OCI-LY7 (cell line): ENCODE data around the gene ILKAP. TPM values are rescaled to one million over a fixed set of nuclear protein-coding genes. Genes with fewer than 3 reads are reported as not detected.

Experiments
- BruUV-seq: library from RNA; stranded (reverse); fragments of 400-500 nt; replicated peaks from 2 replicates; lab custom pipeline; 2021; lab: Mats Ljungman, UMichigan
- CTCF ChIA-PET: fragments of 300-600 bp; sonication (Branson Sonifier 250); formaldehyde crosslinking; loops from one replicate; lab custom pipeline; 2022; ENCODE audit warnings: antibody characterized with exemption; ENCODE audit not compliant: unreplicated experiment; lab: Charles Lee
- POLR2A ChIA-PET: fragments of 300-600 bp; sonication (Branson Sonifier 250); formaldehyde crosslinking; loops from one replicate; lab custom pipeline; 2022; ENCODE audit warnings: antibody characterized with exemption; lab: Charles Lee
- DNase-seq: peaks from one replicate; pipeline ENCODE4 v3.0.0-alpha.2; 2015; ENCODE audit warnings: low spot score
- H2AFZ ChIP-seq: fragments of 200-600 bp; sonication (generic), shearing (Covaris generic); 2 replicates; pipeline ENCODE4 v1.6.1; 2014; ENCODE audit warnings: mild to moderate bottlenecking, antibody characterized with exemption, low read length, moderate library complexity
- H3K27ac ChIP-seq: fragments of 200-600 bp; sonication (generic); 2 replicates; pipeline ENCODE4 v1.5.1; 2014; ENCODE audit warnings: mixed run types, low read depth, mild to moderate bottlenecking, moderate library complexity, low read length, inconsistent platforms; ENCODE audit not compliant: poor library complexity, severe bottlenecking
- H3K36me3 ChIP-seq: fragments of 200-600 bp; sonication (generic); 2 replicates; pipeline ENCODE4 v1.6.1; 2014; ENCODE audit warnings: mild to moderate bottlenecking, antibody characterized with exemption, low read length, moderate library complexity, mixed read lengths; ENCODE audit not compliant: insufficient read depth
- H3K4me1 ChIP-seq: fragments of 200-600 bp; sonication (generic); 2 replicates; pipeline ENCODE4 v1.5.1; 2014; ENCODE audit warnings: mild to moderate bottlenecking, low read length; ENCODE audit not compliant: insufficient read depth, poor library complexity, severe bottlenecking
- H3K4me2 ChIP-seq: fragments of 200-600 bp; sonication (generic); 2 replicates; pipeline ENCODE4 v1.6.1; 2014; ENCODE audit warnings: mild to moderate bottlenecking, low read length
- H3K4me3 ChIP-seq: fragments of 200-600 bp; sonication (generic); 2 replicates; pipeline ENCODE4 v1.5.1; 2014; ENCODE audit warnings: mild to moderate bottlenecking, low read depth, low read length; ENCODE audit not compliant: poor library complexity, severe bottlenecking
- H3K79me2 ChIP-seq: fragments of 200-600 bp; sonication (generic); 2 replicates; pipeline ENCODE4 v1.6.1; 2016; ENCODE audit warnings: low read depth, mild to moderate bottlenecking, low read length, moderate library complexity, mixed read lengths; ENCODE audit not compliant: insufficient read depth
- H3K9me2 ChIP-seq: fragments of 200-600 bp; sonication (generic); 2 replicates; pipeline ENCODE4 v1.6.1; 2016; ENCODE audit warnings: mild to moderate bottlenecking, low read length, mixed read lengths; ENCODE audit not compliant: insufficient read depth
- H3K9me3 ChIP-seq: fragments of 200-600 bp; sonication (generic); 2 replicates; pipeline ENCODE4 v1.6.1; 2014; ENCODE audit warnings: mild to moderate bottlenecking, mixed run types, low read length, mixed read lengths
- H4K20me1 ChIP-seq: fragments of 200-600 bp; sonication (generic); 2 replicates; pipeline ENCODE4 v1.6.1; 2014; ENCODE audit warnings: mild to moderate bottlenecking, antibody characterized with exemption, low read length, moderate library complexity, mixed read lengths; ENCODE audit not compliant: insufficient read depth
- EZH2phosphoT487 ChIP-seq: fragments of 200-600 bp; sonication (generic); IDR thresholded peaks from 2 replicates; pipeline ENCODE4 v1.6.1; 2018; ENCODE audit warnings: low read depth, borderline replicate concordance, mild to moderate bottlenecking, mixed run types, antibody characterized with exemption, low read length, moderate library complexity, mixed read lengths
- intact Hi-C: fragments of 100-400 bp; cut with micrococcal nuclease; formaldehyde crosslinking; loops from one replicate; pipeline ENCODE4 v1.10.0; 2022; ENCODE audit not compliant: unreplicated experiment
- total RNA-seq, 2 experiments: library from RNA; depleted of rRNA in 1 of 2; stranded (reverse); fragments of >200 nt in 1 of 2; shearing (Covaris generic) in 1 of 2; gene quantifications; 2 replicates each; pipeline ENCODE4 v1.2.3, GENCODE V29; 2014 to 2022
- TF ChIP-seq, protein P1 (sequence below): fragments of 200-600 bp; sonication (generic); conservative IDR thresholded peaks from 2 replicates; pipeline ENCODE4 v1.5.1; 2014; ENCODE audit warnings: mild to moderate bottlenecking, antibody characterized with exemption, low read length, moderate library complexity, mixed read lengths

ILKAP gene
- total RNA-seq, 2 experiments from 2014 or later, result 33.1 to 61.8 TPM

- CTCF ChIA-PET, result interaction anchor here (0.5 kb wide), 1 partner anchor 225 kb away, joined by 3 read pairs; no protein-coding TSS in a partner anchor
- no peaks in the 10 kb centered on the region for H3K9me3 ChIP-seq
These were observed 48.9 kb downstream of the ILKAP start for GRCh38 chr2:238154570-238154969.

DNA sequence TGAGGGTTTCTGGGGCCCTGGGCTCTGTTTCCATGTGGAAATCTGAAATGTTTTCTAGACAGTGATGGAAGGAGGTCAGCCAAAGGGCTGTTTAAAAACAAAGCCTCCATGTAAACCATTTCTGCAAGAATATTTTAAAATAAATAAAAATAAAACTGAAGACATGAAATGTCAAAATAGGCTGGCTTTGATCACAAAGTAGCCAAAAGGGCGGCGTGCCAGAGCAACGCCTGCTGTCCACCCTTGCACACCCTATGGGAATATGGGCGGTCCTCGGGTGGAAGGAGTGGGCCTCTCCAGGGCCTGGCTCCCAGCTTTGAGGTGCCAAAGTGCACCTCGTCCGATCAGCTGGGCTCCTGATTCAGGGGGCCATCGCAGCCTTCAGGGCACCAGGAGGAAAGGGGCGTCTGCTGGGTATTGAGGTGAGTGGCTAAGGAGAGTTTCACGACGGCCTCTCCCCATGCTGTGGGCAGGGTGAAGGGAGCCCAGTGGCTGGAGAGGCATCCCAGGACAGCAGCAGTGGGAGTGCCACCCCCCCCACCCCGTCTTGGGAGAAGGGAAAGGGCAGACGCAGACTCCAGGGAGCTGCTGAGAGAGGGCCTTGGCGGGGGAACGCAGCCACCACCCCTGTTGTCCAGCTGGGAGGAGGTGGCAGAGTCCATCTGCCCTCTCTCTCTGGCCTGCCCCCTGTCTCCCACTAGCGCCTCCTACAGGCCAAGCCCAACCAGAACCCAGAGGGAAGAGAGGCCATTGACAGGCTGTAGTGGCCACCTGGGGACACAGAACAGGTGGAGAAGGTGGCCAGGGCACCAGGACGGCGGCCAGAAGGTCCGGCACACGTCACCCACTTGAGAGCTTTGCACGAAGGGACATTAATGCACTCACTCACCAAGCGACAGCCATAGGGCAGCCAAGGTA lies 50.5 kb downstream of the ILKAP start:
- POLR2A ChIA-PET, result no interaction called here
- no peaks in the 10 kb centered on the region for H4K20me1 ChIP-seq

More at GRCh38 chr2:238154570-238154969, 48.9 kb downstream of the ILKAP start:
- POLR2A ChIA-PET, result no interaction called here
- Histone ChIP-seq H3K9me2 (no peaks in the 10 kb centered on the region), H3K4me3 (no peak overlapping the region), H3K27ac (no peak overlapping the region), H3K4me2 (no peak overlapping the region), H2AFZ (no peak overlapping the region), H3K4me1 (peaks cover 4% of the 10 kb centered on the region), H3K79me2 (no peaks in the 10 kb centered on the region), H4K20me1 (no peaks in the 10 kb centered on the region), H3K36me3 (no peaks in the 10 kb centered on the region)
- TF ChIP-seq, protein P1, sequence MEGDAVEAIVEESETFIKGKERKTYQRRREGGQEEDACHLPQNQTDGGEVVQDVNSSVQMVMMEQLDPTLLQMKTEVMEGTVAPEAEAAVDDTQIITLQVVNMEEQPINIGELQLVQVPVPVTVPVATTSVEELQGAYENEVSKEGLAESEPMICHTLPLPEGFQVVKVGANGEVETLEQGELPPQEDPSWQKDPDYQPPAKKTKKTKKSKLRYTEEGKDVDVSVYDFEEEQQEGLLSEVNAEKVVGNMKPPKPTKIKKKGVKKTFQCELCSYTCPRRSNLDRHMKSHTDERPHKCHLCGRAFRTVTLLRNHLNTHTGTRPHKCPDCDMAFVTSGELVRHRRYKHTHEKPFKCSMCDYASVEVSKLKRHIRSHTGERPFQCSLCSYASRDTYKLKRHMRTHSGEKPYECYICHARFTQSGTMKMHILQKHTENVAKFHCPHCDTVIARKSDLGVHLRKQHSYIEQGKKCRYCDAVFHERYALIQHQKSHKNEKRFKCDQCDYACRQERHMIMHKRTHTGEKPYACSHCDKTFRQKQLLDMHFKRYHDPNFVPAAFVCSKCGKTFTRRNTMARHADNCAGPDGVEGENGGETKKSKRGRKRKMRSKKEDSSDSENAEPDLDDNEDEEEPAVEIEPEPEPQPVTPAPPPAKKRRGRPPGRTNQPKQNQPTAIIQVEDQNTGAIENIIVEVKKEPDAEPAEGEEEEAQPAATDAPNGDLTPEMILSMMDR, result no peak
- no peak for TF ChIP-seq EZH2phosphoT487
- no peak for DNase-seq
- intact Hi-C loops, result loop anchor here (10.0 kb wide), 1 partner anchor 230 kb away; no protein-coding TSS in a partner anchor
- BruUV-seq, result no TSS peak

More for the DNA sequence above, 50.5 kb downstream of the ILKAP start:
- TF ChIP-seq, protein P1, result peak; percentile 58; the same call in 1 of the 2 replicates
- TF ChIP-seq EZH2phosphoT487, result no peak
- Histone ChIP-seq H3K4me2 (no peak overlapping the region), H3K36me3 (no peaks in the 10 kb centered on the region), H3K79me2 (no peaks in the 10 kb centered on the region), H3K27ac (no peak overlapping the region), H3K4me1 (no peaks in the 10 kb centered on the region), H3K9me3 (no peaks in the 10 kb centered on the region), H2AFZ (no peak overlapping the region), H3K4me3 (no peak overlapping the region), H3K9me2 (no peaks in the 10 kb centered on the region)
- no TSS peak for BruUV-seq
- intact Hi-C loops, result loop anchor here (10.0 kb wide), 1 partner anchor 228 kb away; no protein-coding TSS in a partner anchor
- no peak for DNase-seq
- CTCF ChIA-PET, result no interaction called here
